ENCODE results near the gene CXCL1. TPM values are rescaled to one million over a fixed set of nuclear protein-coding genes. Genes with fewer than 3 reads are reported as not detected.

The CXCL1 gene
- total RNA-seq, 1 experiment from 2014 or later = 0.45 TPM

- intact Hi-C loops (cut with micrococcal nuclease; ENCODE audit: unreplicated experiment) = no loop called here
- Histone ChIP-seq H3K4me3 (ENCODE audit: low read depth, low read length, poor library complexity, severe bottlenecking) (no peak overlapping the region), H3K27ac (ENCODE audit: low read depth, low read length, poor library complexity, severe bottlenecking) (no peak overlapping the region), H3K9me3 (ENCODE audit: low read depth, low read length, poor library complexity, severe bottlenecking) (no peaks in the 10 kb centered on the region), H3K4me1 (ENCODE audit: insufficient read depth, low read length, poor library complexity, severe bottlenecking) (no peaks in the 10 kb centered on the region), H3K36me3 (ENCODE audit: insufficient read depth, low read length, poor library complexity, severe bottlenecking) (no peaks in the 10 kb centered on the region), H3K27me3 (replicated peaks; ENCODE audit: insufficient read depth, low read depth, low read length, poor library complexity) (no peaks in the 10 kb centered on the region)
- no TSS peak for BruUV-seq (replicated peaks)
- DNase-seq (ENCODE audit: low spot score) = no peak
- POLR2A ChIA-PET (ENCODE audit: low non-redundant PET) = no interaction called here
- CTCF ChIA-PET = no interaction called here
- TF ChIP-seq EZH2 (IDR thresholded peaks at IDR 0.05; ENCODE audit: borderline replicate concordance, low read depth, low read length, poor library complexity, severe bottlenecking) (no peak), CTCF (conservative IDR thresholded peaks at IDR 0.05; ENCODE audit: low read depth, low read length) (no peak)
Observed at GRCh38 chr4:73904491-73904890, 35.3 kb downstream of the CXCL1 start.

- no TSS peak for BruUV-seq (replicated peaks)
- no peaks in the 10 kb centered on the region for H3K4me1 ChIP-seq (ENCODE audit: insufficient read depth, low read length, poor library complexity, severe bottlenecking)
- intact Hi-C loops (cut with micrococcal nuclease; ENCODE audit: unreplicated experiment) = no loop called here
- CTCF ChIA-PET = no interaction called here
- H3K36me3 ChIP-seq (ENCODE audit: insufficient read depth, low read length, poor library complexity, severe bottlenecking) = no peaks in the 10 kb centered on the region
- H3K4me3 ChIP-seq (ENCODE audit: low read depth, low read length, poor library complexity, severe bottlenecking) = no peak overlapping the region
- TF ChIP-seq CTCF (conservative IDR thresholded peaks at IDR 0.05; ENCODE audit: low read depth, low read length) (no peak), EZH2 (IDR thresholded peaks at IDR 0.05; ENCODE audit: borderline replicate concordance, low read depth, low read length, poor library complexity, severe bottlenecking) (no peak)
- DNase-seq (ENCODE audit: low spot score) = no peak
- POLR2A ChIA-PET (ENCODE audit: low non-redundant PET) = no interaction called here
- no peaks in the 10 kb centered on the region for H3K27me3 ChIP-seq (replicated peaks; ENCODE audit: insufficient read depth, low read depth, low read length, poor library complexity)
- no peaks in the 10 kb centered on the region for H3K9me3 ChIP-seq (ENCODE audit: low read depth, low read length, poor library complexity, severe bottlenecking)
- no peak overlapping the region for H3K27ac ChIP-seq (ENCODE audit: low read depth, low read length, poor library complexity, severe bottlenecking)
Observed at GRCh38 chr4:73908965-73909364, 39.8 kb downstream of the CXCL1 start.

- H3K4me3 ChIP-seq (ENCODE audit: low read depth, low read length, poor library complexity, severe bottlenecking) = no peak overlapping the region
- no peak overlapping the region for H3K27ac ChIP-seq (ENCODE audit: low read depth, low read length, poor library complexity, severe bottlenecking)
- no peaks in the 10 kb centered on the region for H3K27me3 ChIP-seq (replicated peaks; ENCODE audit: insufficient read depth, low read depth, low read length, poor library complexity)
- no peak for DNase-seq (ENCODE audit: low spot score)
- H3K36me3 ChIP-seq (ENCODE audit: insufficient read depth, low read length, poor library complexity, severe bottlenecking) = no peaks in the 10 kb centered on the region
- ChIA-PET CTCF (no interaction called here), POLR2A (ENCODE audit: low non-redundant PET) (no interaction called here)
- TF ChIP-seq CTCF (conservative IDR thresholded peaks at IDR 0.05; ENCODE audit: low read depth, low read length) = no peak
- no peak for TF ChIP-seq EZH2 (IDR thresholded peaks at IDR 0.05; ENCODE audit: borderline replicate concordance, low read depth, low read length, poor library complexity, severe bottlenecking)
- no TSS peak for BruUV-seq (replicated peaks)
- intact Hi-C loops (cut with micrococcal nuclease; ENCODE audit: unreplicated experiment) = no loop called here
- no peaks in the 10 kb centered on the region for H3K9me3 ChIP-seq (ENCODE audit: low read depth, low read length, poor library complexity, severe bottlenecking)
- no peaks in the 10 kb centered on the region for H3K4me1 ChIP-seq (ENCODE audit: insufficient read depth, low read length, poor library complexity, severe bottlenecking)
Observed at GRCh38 chr4:73911746-73912145, 42.6 kb downstream of the CXCL1 start.
